ENCODE results near the gene DYRK2. TPM values are rescaled to one million over a fixed set of nuclear protein-coding genes. Genes with fewer than 3 reads are reported as not detected.

The DYRK2 gene
- total and polyA plus RNA-seq, 2 donors (not counting 3 experiments of a cell fraction or from before 2014, with no cell fraction given) = 4.5 to 11.0 TPM

DNA sequence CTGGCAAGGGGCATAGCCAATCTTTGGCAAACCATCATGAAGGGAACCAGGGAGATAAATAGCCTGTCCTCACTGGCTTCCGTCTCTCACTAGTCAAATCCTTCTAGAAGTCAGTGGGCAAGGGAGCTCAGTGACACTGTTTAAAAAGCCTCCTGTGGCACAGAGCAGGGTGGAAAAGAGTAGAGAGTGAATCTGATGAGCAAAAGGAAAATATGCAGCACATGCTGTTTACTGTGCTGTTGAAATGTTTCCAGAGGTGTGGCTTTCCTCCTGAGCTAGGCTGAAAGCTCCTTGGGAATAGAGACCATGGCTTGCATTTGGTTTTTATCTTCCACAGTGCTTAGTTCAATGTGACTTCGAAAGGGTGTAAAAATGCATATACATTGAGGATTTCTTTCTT lies 7.7 kb upstream of the DYRK2 start:
- dilution Hi-C loops (cut with MboI; ENCODE audit: extremely low pct_ligation_motif_present, low sequenced_read_pairs) = no loop called here

DNA sequence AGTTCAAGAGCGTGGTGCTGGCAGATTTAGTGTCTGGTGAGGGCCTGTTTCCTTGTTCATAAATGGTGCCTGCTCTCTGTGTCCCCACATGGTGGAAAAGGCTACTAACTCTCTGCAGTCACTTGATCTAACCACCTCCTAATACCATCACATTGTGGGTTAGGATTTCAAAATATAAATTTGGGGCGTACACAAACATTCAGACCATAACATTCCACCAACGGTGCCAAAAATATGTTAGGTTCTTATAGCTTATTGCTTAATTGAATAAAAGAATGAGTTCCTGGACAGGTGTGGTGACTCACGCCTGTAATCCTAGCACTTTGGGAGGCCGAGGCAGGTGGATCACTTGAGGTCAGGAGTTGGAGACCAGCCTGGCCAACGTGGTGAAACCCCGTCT lies 3.4 kb upstream of the DYRK2 start:
- FAIRE-seq = no peak
- TF ChIP-seq GATA2 (IDR thresholded peaks at IDR 0.05; ENCODE audit: insufficient read depth, insufficient read length, low read depth, low read length) = no peak
- TF ChIP-seq FOS (IDR thresholded peaks at IDR 0.05; ENCODE audit: borderline replicate concordance, insufficient read depth, low read length) = no peak
- no peak for TF ChIP-seq POLR2AphosphoS5 (IDR thresholded peaks at IDR 0.05; ENCODE audit: insufficient read depth, low read depth, low read length)
- Histone ChIP-seq H3K27me3 (ENCODE audit: control insufficient read depth in 2 of 2, insufficient read depth in 2 of 2, low read length in 2 of 2) (peaks cover 0 to 2% of the 10 kb centered on the region in 2 experiments), H3K4me2 (ENCODE audit: insufficient read depth, low read length) (no peak overlapping the region), H2AFZ (ENCODE audit: low read depth, low read length) (no peak overlapping the region), H3K9me1 (replicated peaks; ENCODE audit: control insufficient read depth, extremely low read depth, insufficient read depth, low read length) (no peaks in the 10 kb centered on the region), H3K9ac (replicated peaks; ENCODE audit: extremely low read depth, insufficient read depth, low read length) (no peak overlapping the region), H3K4me3 (replicated peaks in 1 of 3; ENCODE audit: insufficient read depth in 1 of 3, low read depth in 1 of 3, low read length in 3 of 3) (no peak overlapping the region), H3K79me2 (ENCODE audit: control insufficient read depth, insufficient read depth, low read length) (peaks cover 7% of the 10 kb centered on the region), H4K20me1 (replicated peaks; ENCODE audit: control insufficient read depth, extremely low read depth, insufficient read depth, low read length) (no peaks in the 10 kb centered on the region), H3K9me3 (replicated peaks; ENCODE audit: control insufficient read depth, insufficient read depth, low read length) (no peaks in the 10 kb centered on the region), H3K4me1 (ENCODE audit: control insufficient read depth, extremely low read depth, insufficient read depth, low read length) (peaks cover 2% of the 10 kb centered on the region), H3K36me3 (ENCODE audit: control insufficient read depth in 2 of 2, extremely low read depth in 1 of 2, insufficient read depth in 2 of 2, low read length in 2 of 2) (no peaks in the 10 kb centered on the region), H3K27ac (ENCODE audit: insufficient read depth, low read depth, low read length) (no peak overlapping the region)
- no peak for DNase-seq (ENCODE audit: low read depth, low spot score)
- intact Hi-C loops (cut with micrococcal nuclease) = loop anchor here (5.0 kb wide), 1 partner anchor 203 kb away; no protein-coding TSS in a partner anchor
- dilution Hi-C loops (cut with MboI; ENCODE audit: extremely low pct_ligation_motif_present, low sequenced_read_pairs) = no loop called here
- ChIA-PET POLR2A (no interaction called here), CTCF (interaction anchor here (3.4 kb wide), 1 partner anchor 298 kb away, joined by 12 read pairs; no protein-coding TSS in a partner anchor)
- BruUV-seq (replicated peaks) = no TSS peak

More for the DNA sequence above, 7.7 kb upstream of the DYRK2 start:
- ChIA-PET POLR2A (no interaction called here), CTCF (no interaction called here)
- TF ChIP-seq, protein P1, sequence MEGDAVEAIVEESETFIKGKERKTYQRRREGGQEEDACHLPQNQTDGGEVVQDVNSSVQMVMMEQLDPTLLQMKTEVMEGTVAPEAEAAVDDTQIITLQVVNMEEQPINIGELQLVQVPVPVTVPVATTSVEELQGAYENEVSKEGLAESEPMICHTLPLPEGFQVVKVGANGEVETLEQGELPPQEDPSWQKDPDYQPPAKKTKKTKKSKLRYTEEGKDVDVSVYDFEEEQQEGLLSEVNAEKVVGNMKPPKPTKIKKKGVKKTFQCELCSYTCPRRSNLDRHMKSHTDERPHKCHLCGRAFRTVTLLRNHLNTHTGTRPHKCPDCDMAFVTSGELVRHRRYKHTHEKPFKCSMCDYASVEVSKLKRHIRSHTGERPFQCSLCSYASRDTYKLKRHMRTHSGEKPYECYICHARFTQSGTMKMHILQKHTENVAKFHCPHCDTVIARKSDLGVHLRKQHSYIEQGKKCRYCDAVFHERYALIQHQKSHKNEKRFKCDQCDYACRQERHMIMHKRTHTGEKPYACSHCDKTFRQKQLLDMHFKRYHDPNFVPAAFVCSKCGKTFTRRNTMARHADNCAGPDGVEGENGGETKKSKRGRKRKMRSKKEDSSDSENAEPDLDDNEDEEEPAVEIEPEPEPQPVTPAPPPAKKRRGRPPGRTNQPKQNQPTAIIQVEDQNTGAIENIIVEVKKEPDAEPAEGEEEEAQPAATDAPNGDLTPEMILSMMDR (IDR thresholded peaks at IDR 0.05; ENCODE audit: extremely low read depth in 1 of 2, insufficient read depth in 1 of 2, low read depth in 1 of 2, low read length in 2 of 2) = no peak
- TF ChIP-seq, protein P2, sequence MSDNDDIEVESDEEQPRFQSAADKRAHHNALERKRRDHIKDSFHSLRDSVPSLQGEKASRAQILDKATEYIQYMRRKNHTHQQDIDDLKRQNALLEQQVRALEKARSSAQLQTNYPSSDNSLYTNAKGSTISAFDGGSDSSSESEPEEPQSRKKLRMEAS (IDR thresholded peaks at IDR 0.05; ENCODE audit: insufficient read depth, insufficient read length) = no peak
- no peak for TF ChIP-seq GATA2 (IDR thresholded peaks at IDR 0.05; ENCODE audit: insufficient read depth, insufficient read length, low read depth, low read length)
- Histone ChIP-seq H3K79me2 (ENCODE audit: control insufficient read depth, insufficient read depth, low read length) (no peaks in the 10 kb centered on the region), H3K4me3 (replicated peaks in 1 of 3; ENCODE audit: insufficient read depth in 1 of 3, low read depth in 1 of 3, low read length in 3 of 3) (no peak overlapping the region), H4K20me1 (replicated peaks; ENCODE audit: control insufficient read depth, extremely low read depth, insufficient read depth, low read length) (no peaks in the 10 kb centered on the region), H3K36me3 (ENCODE audit: control insufficient read depth in 2 of 2, extremely low read depth in 1 of 2, insufficient read depth in 2 of 2, low read length in 2 of 2) (no peaks in the 10 kb centered on the region), H2AFZ (ENCODE audit: low read depth, low read length) (no peak overlapping the region), H3K9me3 (replicated peaks; ENCODE audit: control insufficient read depth, insufficient read depth, low read length) (no peaks in the 10 kb centered on the region), H3K4me2 (ENCODE audit: insufficient read depth, low read length) (no peak overlapping the region), H3K27ac (ENCODE audit: insufficient read depth, low read depth, low read length) (no peak overlapping the region), H3K4me1 (ENCODE audit: control insufficient read depth, extremely low read depth, insufficient read depth, low read length) (no peaks in the 10 kb centered on the region), H3K9me1 (replicated peaks; ENCODE audit: control insufficient read depth, extremely low read depth, insufficient read depth, low read length) (no peaks in the 10 kb centered on the region), H3K9ac (replicated peaks; ENCODE audit: extremely low read depth, insufficient read depth, low read length) (no peak overlapping the region), H3K27me3 (ENCODE audit: control insufficient read depth in 2 of 2, insufficient read depth in 2 of 2, low read length in 2 of 2) (peaks cover 0 to 5% of the 10 kb centered on the region in 2 experiments)
- intact Hi-C loops (cut with micrococcal nuclease) = no loop called here
- BruUV-seq (replicated peaks) = no TSS peak
- FAIRE-seq = no peak
- no peak for DNase-seq (ENCODE audit: low read depth, low spot score)
